ENCODE measurements around the gene RBM24. TPM values are rescaled to one million over a fixed set of nuclear protein-coding genes. Genes with fewer than 3 reads are reported as not detected.

The RBM24 gene
- total RNA-seq, 3 donors from 2014 or later, result 1.3 to 2.5 (median 1.8) TPM

DNA sequence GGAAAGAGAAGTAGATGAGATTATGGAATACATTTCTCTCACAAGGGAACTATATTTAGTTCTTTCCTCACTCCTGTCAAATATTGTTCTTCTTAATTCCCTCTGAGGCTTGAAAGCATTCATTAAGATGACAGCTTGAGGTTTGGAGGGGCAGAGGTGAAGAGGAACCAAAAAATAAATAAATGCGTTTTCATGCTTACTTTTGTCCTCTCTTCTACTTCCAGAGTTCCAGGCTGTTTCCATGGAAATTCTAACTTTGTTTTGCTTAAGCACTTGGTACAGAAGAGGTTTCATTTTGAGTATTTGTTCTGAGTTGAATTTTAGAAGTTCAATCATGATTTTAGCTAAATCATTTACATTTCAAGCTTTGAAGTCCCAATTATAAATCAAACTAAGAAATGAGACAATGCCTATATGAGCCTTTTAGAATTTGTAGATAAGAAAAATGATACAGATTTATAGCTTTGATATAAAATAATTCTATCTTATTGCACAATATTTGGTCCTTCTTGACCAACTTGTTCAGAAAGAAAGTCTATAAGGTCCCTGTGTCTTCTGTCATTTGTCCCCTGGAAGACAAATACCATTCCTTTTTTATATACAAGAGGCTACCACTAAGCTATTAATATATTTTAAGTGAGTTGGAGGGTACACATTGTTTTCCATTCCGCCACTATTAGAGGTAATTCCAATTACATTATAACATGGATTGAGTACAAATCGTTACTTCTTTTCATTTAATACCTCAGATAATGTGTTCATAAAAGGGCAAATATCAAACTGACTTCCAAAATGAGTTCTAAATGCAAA lies 16.3 kb downstream of the RBM24 start:
- intact Hi-C loops (cut with DNase I; ENCODE audit: low total_unique reads), result no loop called here
- Histone ChIP-seq H3K36me3 (no peaks in the 10 kb centered on the region), H3K4me3 (no peak overlapping the region), H3K27me3 (no peaks in the 10 kb centered on the region), H3K27ac (no peak overlapping the region), H3K4me1 (no peaks in the 10 kb centered on the region), H3K9me3 (no peaks in the 10 kb centered on the region)
- no peak for DNase-seq (ENCODE audit: low spot score in 2 of 2)
- TF ChIP-seq POLR2A (IDR thresholded peaks at IDR 0.05), result no peak

GRCh38 chr6:17298257-17298656 lies 17.1 kb downstream of the RBM24 start:
- Histone ChIP-seq H3K36me3 (no peaks in the 10 kb centered on the region), H3K27me3 (no peaks in the 10 kb centered on the region), H3K9me3 (no peaks in the 10 kb centered on the region), H3K4me3 (no peak overlapping the region), H3K27ac (no peak overlapping the region), H3K4me1 (no peaks in the 10 kb centered on the region)
- no peak for DNase-seq (ENCODE audit: low spot score in 2 of 2)
- intact Hi-C loops (cut with DNase I; ENCODE audit: low total_unique reads), result no loop called here
- TF ChIP-seq, protein P1, sequence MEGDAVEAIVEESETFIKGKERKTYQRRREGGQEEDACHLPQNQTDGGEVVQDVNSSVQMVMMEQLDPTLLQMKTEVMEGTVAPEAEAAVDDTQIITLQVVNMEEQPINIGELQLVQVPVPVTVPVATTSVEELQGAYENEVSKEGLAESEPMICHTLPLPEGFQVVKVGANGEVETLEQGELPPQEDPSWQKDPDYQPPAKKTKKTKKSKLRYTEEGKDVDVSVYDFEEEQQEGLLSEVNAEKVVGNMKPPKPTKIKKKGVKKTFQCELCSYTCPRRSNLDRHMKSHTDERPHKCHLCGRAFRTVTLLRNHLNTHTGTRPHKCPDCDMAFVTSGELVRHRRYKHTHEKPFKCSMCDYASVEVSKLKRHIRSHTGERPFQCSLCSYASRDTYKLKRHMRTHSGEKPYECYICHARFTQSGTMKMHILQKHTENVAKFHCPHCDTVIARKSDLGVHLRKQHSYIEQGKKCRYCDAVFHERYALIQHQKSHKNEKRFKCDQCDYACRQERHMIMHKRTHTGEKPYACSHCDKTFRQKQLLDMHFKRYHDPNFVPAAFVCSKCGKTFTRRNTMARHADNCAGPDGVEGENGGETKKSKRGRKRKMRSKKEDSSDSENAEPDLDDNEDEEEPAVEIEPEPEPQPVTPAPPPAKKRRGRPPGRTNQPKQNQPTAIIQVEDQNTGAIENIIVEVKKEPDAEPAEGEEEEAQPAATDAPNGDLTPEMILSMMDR (IDR thresholded peaks at IDR 0.05), result no peak
- TF ChIP-seq POLR2AphosphoS5 (IDR thresholded peaks at IDR 0.05) (no peak), POLR2A (IDR thresholded peaks at IDR 0.05) (no peak)

- intact Hi-C loops (cut with DNase I; ENCODE audit: low total_unique reads), result no loop called here
- TF ChIP-seq POLR2AphosphoS5 (IDR thresholded peaks at IDR 0.05) (no peak), POLR2A (IDR thresholded peaks at IDR 0.05) (no peak)
- TF ChIP-seq, protein P1 (IDR thresholded peaks at IDR 0.05), result no peak
- Histone ChIP-seq H3K27ac (no peak overlapping the region), H3K4me3 (no peak overlapping the region), H3K36me3 (no peaks in the 10 kb centered on the region), H3K27me3 (no peaks in the 10 kb centered on the region), H3K4me1 (no peaks in the 10 kb centered on the region), H3K9me3 (no peaks in the 10 kb centered on the region)
- DNase-seq (ENCODE audit: low spot score in 2 of 2), result no peak
These were observed 18.1 kb downstream of the RBM24 start for GRCh38 chr6:17299222-17299621.

DNA sequence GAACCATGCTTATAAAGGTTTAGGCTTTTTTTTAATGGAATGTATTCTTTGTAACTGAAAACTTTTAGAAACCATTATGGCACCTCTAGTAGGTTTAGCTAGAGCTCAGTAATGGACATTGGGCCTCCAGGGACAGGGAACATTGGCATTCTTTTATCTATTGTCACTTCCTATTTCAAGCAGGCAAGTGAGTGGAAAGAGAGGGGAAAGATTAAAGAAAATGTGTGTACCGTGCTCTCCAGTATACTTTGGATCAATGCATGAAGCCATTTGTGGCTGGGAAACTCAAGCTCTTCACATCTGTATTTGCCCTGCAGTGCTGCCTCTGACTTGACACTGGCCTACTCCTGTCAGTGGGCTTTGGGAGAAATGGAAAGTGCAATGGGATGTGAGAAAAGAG lies 18.6 kb downstream of the RBM24 start:
- Histone ChIP-seq H3K9me3 (no peaks in the 10 kb centered on the region), H3K36me3 (no peaks in the 10 kb centered on the region), H3K27ac (no peak overlapping the region), H3K4me3 (no peak overlapping the region), H3K27me3 (no peaks in the 10 kb centered on the region), H3K4me1 (no peaks in the 10 kb centered on the region)
- TF ChIP-seq, protein P1 (IDR thresholded peaks at IDR 0.05), result no peak
- no peak for TF ChIP-seq POLR2AphosphoS5 (IDR thresholded peaks at IDR 0.05)
- no peak for TF ChIP-seq POLR2A (IDR thresholded peaks at IDR 0.05)
- intact Hi-C loops (cut with DNase I; ENCODE audit: low total_unique reads), result no loop called here
- DNase-seq (ENCODE audit: low spot score in 2 of 2), result no peak

GRCh38 chr6:17300637-17301036 lies 19.5 kb downstream of the RBM24 start:
- no peaks in the 10 kb centered on the region for H3K36me3 ChIP-seq
- TF ChIP-seq POLR2AphosphoS5 (IDR thresholded peaks at IDR 0.05), result no peak
- TF ChIP-seq, protein P1 (IDR thresholded peaks at IDR 0.05), result no peak
- H3K27me3 ChIP-seq, result no peaks in the 10 kb centered on the region
- H3K9me3 ChIP-seq, result no peaks in the 10 kb centered on the region
- no peak for DNase-seq (ENCODE audit: low spot score in 2 of 2)
- intact Hi-C loops (cut with DNase I; ENCODE audit: low total_unique reads), result no loop called here
- no peak overlapping the region for H3K27ac ChIP-seq
- H3K4me3 ChIP-seq, result no peak overlapping the region
- no peaks in the 10 kb centered on the region for H3K4me1 ChIP-seq

Data from breast epithelium (tissue), 4 donors.